Adrenal gland (tissue), 12 donors: Measurements from ENCODE around the gene NDUFV2. TPM values are rescaled to one million over a fixed set of nuclear protein-coding genes. Genes with fewer than 3 reads are reported as not detected.
"Not testable (repeated sequence)": the region's sequence is repeated elsewhere in the genome, so short reads cannot be mapped to it uniquely, and the experiment has no call there.

Experiments
- DNase-seq, 7 donors: peaks; one replicate each; pipeline ENCODE4 v3.0.0-alpha.2; 2019 to 2020
- H3K27ac ChIP-seq, 5 donors: fragments of 200-600 bp; sonication (generic) in 4 of 5; 1 replicate in 3 of 5; 2 replicates in 2 of 5; pipeline versions ENCODE4 v1.5.1 to v1.8.0; 2016 to 2020; ENCODE audit warnings: mild to moderate bottlenecking in 1 of 5
- H3K27me3 ChIP-seq: fragments of 200-600 bp; 2 replicates; pipeline ENCODE4 v1.8.0; 2021
- H3K36me3 ChIP-seq, 2 donors: fragments of 200-600 bp; replicated peaks in 1 of 2; 1 replicate in 1 of 2; 2 replicates in 1 of 2; pipeline versions ENCODE4 v1.5.1 to v1.8.0; 2018 to 2022
- H3K4me1 ChIP-seq, 2 donors: fragments of 200-600 bp; replicated peaks in 1 of 2; 1 replicate in 1 of 2; 2 replicates in 1 of 2; pipeline versions ENCODE4 v1.5.1 to v1.8.0; 2018 to 2021
- H3K4me3 ChIP-seq, 4 donors: fragments of 200-600 bp; sonication (generic) in 3 of 4; one replicate each; pipeline ENCODE4 v1.5.1; 2016 to 2018
- H3K9me3 ChIP-seq, 3 donors: fragments of 200-600 bp; sonication (generic) in 1 of 3; replicated peaks in 1 of 3; 1 replicate in 2 of 3; 2 replicates in 1 of 3; pipeline versions ENCODE4 v1.5.1 to v1.8.0; 2016 to 2021
- CTCF ChIP-seq, 6 experiments: fragments of 450-650 bp in 4 of 6; fragments of 200-600 bp in 2 of 6; sonication (generic) in 1 of 6; IDR thresholded peaks; 1 replicate in 5 of 6; 2 replicates in 1 of 6; pipeline versions ENCODE4 v1.5.1 to v1.8.0; 2016 to 2021; ENCODE audit warnings: antibody characterized with exemption in 6 of 6, mild to moderate bottlenecking in 2 of 6, moderate library complexity in 1 of 6
- POLR2A ChIP-seq, 2 donors: fragments of 450-650 bp; IDR thresholded peaks; one replicate each; pipeline ENCODE4 v1.6.1; 2017; ENCODE audit warnings: antibody characterized with exemption in 2 of 2, mild to moderate bottlenecking in 2 of 2, moderate library complexity in 1 of 2
- WGBS, 4 donors: extraction: QIAGEN DNeasy Blood & Tissue Kit in 2 of 4; methylation state at CpG; one replicate each; pipeline versions ENCODE4 v1.1.5 to v1.1.7; 2013 to 2017; 5-methylcytosine and 5-hydroxymethylcytosine counted together
- intact Hi-C, 2 donors: fragments of 100-400 bp; cut with DNase I; formaldehyde crosslinking; loops; one replicate each; pipeline versions ENCODE4 v1.14.1 to v1.15.0; 2022 to 2023
- polyA plus RNA-seq, 3 donors: library from polyadenylated mRNA; stranded (reverse); fragments of 200-250 nt in 2 of 3; fragments of 350-450 nt in 1 of 3; fragmentation: Illumina TruSeq in 1 of 3; extraction: RNeasy Lipid Tissue Mini Kit (QIAGEN cat#74804) in 1 of 3; gene quantifications; one replicate each; pipeline ENCODE4 v1.2.3, GENCODE V29; 2013 to 2014
- total RNA-seq, 9 donors: library from RNA; depleted of rRNA in 4 of 9; stranded (reverse); fragments of >200 nt in 4 of 9; fragments of 120-200 nt in 1 of 9; fragmentation: NEBNext Ultra II Directional in 1 of 9; extraction: Animal tissue kit (Norgen Biotek cat#: 25700) in 1 of 9; gene quantifications; one replicate each; pipeline versions ENCODE4 v1.1.0 to v1.2.4, GENCODE V29; 2013 to 2023
- donor health status: healthy with polysubstance abuse.
- donor health status: Bipolar disorder and iron deficiency.
- donor health status: DM: yes; HTN: yes; CAD: no.
- donor health status: DM: no; HTN: no; CAD: no.
- donor health status: DM: no; HTN: no; CAD: no.
- donor health status: DM: yes; HTN: yes; CAD: no.

The NDUFV2 gene
- total and polyA plus RNA-seq, 12 donors, result 130 to 569 (median 219) TPM

DNA sequence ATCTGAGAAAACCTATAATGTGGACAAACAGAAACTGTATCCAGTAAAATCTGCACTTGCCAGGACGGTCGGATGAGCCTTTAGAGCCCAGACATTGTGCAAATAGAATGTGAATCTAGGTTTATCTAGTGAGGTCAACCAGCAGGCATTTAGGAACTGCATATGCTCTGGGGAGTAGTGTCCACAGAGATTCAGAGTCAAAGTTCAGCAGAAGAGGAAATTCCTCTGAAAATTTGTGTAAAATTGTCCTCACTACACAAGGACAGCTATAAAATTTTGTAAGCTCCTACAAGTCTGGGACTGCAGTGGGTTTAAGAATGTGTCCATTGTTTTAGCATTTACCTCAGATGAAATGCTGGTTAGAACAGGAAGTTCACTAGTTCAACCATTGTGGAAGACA is 9.8 kb upstream of the NDUFV2 start:
- TF ChIP-seq CTCF (IDR thresholded peaks at IDR 0.05) (no peak), POLR2A (IDR thresholded peaks at IDR 0.05) (no peak)
- intact Hi-C loops, result no loop called here
- WGBS, 4 donors, result 50 to 58% (median 55%) methylated on average over 2 of the region's 2 CpGs
- peak overlapping the region in 2 of 5 donors; percentile 45 to 50 for H3K27ac ChIP-seq
- no peak for DNase-seq
- H3K36me3 ChIP-seq, result no peaks in the 10 kb centered on the region
- H3K27me3 ChIP-seq, result no peaks in the 10 kb centered on the region
- no peak overlapping the region for H3K4me3 ChIP-seq
- H3K4me1 ChIP-seq, result peaks cover 0 to 8% of the 10 kb centered on the region in 2 donors
- no peaks in the 10 kb centered on the region for H3K9me3 ChIP-seq

DNA sequence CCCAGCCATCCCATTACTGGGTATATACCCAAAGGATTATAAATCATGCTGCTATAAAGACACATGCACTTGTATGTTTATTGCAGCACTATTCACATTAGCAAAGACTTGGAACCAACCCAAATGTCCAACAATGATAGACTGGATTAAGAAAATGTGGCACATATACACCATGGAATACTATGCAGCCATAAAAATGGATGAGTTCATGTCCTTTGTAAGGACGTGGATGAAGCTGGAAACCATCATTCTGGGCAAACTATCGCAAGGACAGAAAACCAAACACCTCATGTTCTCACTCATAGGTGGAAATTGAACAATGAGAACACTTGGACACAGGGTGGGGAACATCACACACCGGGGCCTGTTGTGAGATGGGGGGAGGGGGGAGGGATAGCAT is 9.4 kb upstream of the NDUFV2 start:
- H3K9me3 ChIP-seq, H3K4me1 ChIP-seq, DNase-seq, H3K4me3 ChIP-seq, H3K36me3 ChIP-seq, H3K27me3 ChIP-seq, intact Hi-C loops: not testable (repeated sequence)
- peak overlapping the region in 1 of 5 donors; percentile 45 for H3K27ac ChIP-seq
- 72 to 94% (median 80%) methylated on average over 2 to 3 of the region's 3 CpGs for WGBS, 4 donors

DNA sequence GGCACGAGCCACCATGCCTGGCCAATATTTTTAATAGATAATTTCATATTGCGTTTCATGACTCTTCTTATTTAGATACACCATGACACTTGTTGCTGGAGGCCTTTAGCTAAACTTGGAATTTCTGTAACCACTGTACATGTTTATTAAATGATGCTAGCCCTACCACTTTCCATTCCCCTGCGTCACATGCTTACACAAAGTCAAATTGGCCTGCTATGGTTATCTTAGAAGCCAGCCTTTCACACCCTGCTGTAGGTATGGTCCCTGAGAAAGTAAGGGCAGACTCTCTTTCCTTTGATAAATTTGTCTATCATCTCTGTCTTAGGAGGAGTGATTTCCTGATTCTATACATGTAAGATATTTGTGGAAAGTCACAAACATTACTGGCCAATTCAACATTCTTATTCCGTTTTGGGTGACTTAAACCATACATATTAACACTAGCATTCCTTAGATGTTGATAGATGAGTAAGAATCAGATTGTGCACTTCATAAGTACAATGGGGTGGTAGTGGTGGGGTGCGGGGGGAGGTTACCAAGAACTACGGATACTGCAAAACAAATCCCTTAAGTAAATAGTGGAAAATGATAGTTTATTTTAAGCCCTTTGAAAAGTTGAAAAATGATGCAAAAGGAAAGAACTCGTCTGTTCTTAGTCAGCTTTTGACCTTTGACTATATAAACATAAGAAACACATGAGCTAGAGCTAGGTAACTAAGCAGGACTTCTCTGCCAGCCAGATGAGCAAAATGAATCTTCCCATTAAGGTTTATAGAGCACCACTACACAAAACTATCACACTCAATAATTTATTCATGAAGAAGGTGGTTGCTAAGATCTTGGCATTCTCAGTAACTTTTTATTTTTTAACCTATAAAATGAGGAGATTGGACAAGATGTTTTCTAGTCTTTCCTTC is 7.9 kb upstream of the NDUFV2 start:
- Histone ChIP-seq H3K27me3 (no peaks in the 10 kb centered on the region), H3K4me1 (peaks cover 0 to 8% of the 10 kb centered on the region in 2 donors), H3K4me3 (no peak overlapping the region), H3K36me3 (no peaks in the 10 kb centered on the region), H3K9me3 (no peaks in the 10 kb centered on the region), H3K27ac (no peak overlapping the region)
- TF ChIP-seq CTCF (IDR thresholded peaks at IDR 0.05) (no peak), POLR2A (IDR thresholded peaks at IDR 0.05) (no peak)
- intact Hi-C loops, result no loop called here
- no peak for DNase-seq
- 69 to 78% (median 72%) methylated on average over 7 of the region's 7 CpGs for WGBS, 4 donors

DNA sequence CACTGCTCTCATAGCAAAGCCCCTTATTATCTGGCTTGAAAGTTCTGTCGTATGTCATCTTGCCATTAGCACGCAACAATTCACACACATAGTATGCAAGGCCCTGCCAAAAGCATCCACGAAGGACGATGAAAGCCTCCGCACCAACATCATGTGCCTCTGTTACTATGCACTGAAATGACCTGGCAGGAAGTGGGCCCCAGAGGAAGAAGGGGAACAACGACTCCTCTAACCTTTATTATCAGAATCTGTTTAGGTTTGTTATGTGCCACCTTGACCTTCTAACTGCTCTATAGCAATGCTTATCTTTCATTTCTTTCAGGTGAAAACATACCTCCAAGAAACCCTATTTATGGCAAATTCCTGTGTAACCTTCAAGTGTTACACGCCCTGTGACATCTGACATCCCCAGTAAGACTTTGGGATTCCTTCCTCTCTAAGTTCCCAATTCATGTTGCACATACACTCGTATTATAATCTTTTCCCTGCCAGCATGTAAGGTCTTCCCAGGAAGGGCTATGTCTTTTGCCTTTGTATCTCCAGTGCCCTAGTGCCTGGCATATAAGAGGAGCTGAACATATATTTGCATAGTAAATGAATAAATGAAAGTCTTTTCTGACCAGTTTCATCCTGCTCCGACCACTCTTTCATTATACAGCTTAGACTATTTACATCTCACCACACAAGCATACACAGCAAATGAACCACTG is 7.0 kb upstream of the NDUFV2 start:
- Histone ChIP-seq H3K36me3 (no peaks in the 10 kb centered on the region), H3K27ac (no peak overlapping the region), H3K4me1 (peaks cover 0 to 8% of the 10 kb centered on the region in 2 donors), H3K9me3 (no peaks in the 10 kb centered on the region), H3K27me3 (no peaks in the 10 kb centered on the region), H3K4me3 (no peak overlapping the region)
- intact Hi-C loops, result no loop called here
- TF ChIP-seq POLR2A (IDR thresholded peaks at IDR 0.05) (no peak), CTCF (IDR thresholded peaks at IDR 0.05) (no peak)
- no peak for DNase-seq
- WGBS, 4 donors, result 55 to 73% (median 56%) methylated on average over 9 of the region's 9 CpGs
